Astrocyte of the spinal cord (primary cell): ENCODE measurements around the gene KRT79.

Source experiments
- DNase-seq: peaks from one replicate; pipeline ENCODE4 v3.0.0; 2011; ENCODE audit warnings: low read depth, low spot score
- H3K4me3 ChIP-seq: 2 replicates; pipeline ENCODE4 v1.5.1; 2011; ENCODE audit warnings: low read depth, mild to moderate bottlenecking, low read length, moderate library complexity
- CTCF ChIP-seq: IDR thresholded peaks from 2 replicates; pipeline ENCODE4 v1.5.1; 2012; ENCODE audit warnings: low read depth, mild to moderate bottlenecking, low read length, inconsistent platforms
- in situ Hi-C: cut with HindIII; loops from 2 replicates; pipeline ENCODE4 v1.10.0; 2017; ENCODE audit warnings: low sequenced_read_pairs

The KRT79 gene

DNA sequence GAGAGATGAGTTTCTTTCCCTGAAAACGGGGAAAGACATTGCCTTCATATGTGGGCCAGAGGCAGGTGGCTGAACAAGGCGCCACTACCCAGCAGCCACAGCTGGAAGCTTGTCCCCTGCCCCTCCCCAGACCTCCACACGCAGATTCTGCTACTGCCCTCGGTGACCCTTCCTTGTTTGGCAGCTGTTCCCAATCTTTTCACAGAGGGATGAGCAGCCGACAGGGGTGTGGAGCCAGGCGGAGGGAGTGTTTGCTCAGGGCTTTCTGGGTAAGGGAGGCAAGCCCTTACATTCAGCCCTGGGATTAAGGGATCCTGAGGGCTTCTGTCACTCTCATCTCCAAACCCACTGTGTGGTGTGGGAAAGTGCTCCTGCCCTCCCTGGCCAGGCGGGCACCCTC is 15.7 kb downstream of the KRT79 start:
- no peak overlapping the region for H3K4me3 ChIP-seq
- no peak for DNase-seq
- in situ Hi-C loops = no loop called here
- no peak for TF ChIP-seq CTCF

GRCh38 chr12:52817699-52818238 is 16.3 kb downstream of the KRT79 start:
- TF ChIP-seq CTCF = no peak
- in situ Hi-C loops = no loop called here
- H3K4me3 ChIP-seq = no peak overlapping the region
- no peak for DNase-seq

- TF ChIP-seq CTCF = no peak
- DNase-seq = no peak
- H3K4me3 ChIP-seq = no peak overlapping the region
- in situ Hi-C loops = no loop called here
These were observed 17.0 kb downstream of the KRT79 start for GRCh38 chr12:52817003-52817698.

GRCh38 chr12:52815676-52816588 is 18.2 kb downstream of the KRT79 start:
- H3K4me3 ChIP-seq = no peak overlapping the region
- no peak for DNase-seq
- in situ Hi-C loops = no loop called here
- no peak for TF ChIP-seq CTCF

- in situ Hi-C loops = no loop called here
- no peak overlapping the region for H3K4me3 ChIP-seq
- no peak for DNase-seq
- TF ChIP-seq CTCF = no peak
These were observed 18.9 kb downstream of the KRT79 start for GRCh38 chr12:52815161-52815560.

- H3K4me3 ChIP-seq = no peak overlapping the region
- in situ Hi-C loops = no loop called here
- no peak for TF ChIP-seq CTCF
- DNase-seq = no peak
These were observed 19.4 kb downstream of the KRT79 start for GRCh38 chr12:52814710-52815155.
